ENCODE data around the gene PRG2.

DNA sequence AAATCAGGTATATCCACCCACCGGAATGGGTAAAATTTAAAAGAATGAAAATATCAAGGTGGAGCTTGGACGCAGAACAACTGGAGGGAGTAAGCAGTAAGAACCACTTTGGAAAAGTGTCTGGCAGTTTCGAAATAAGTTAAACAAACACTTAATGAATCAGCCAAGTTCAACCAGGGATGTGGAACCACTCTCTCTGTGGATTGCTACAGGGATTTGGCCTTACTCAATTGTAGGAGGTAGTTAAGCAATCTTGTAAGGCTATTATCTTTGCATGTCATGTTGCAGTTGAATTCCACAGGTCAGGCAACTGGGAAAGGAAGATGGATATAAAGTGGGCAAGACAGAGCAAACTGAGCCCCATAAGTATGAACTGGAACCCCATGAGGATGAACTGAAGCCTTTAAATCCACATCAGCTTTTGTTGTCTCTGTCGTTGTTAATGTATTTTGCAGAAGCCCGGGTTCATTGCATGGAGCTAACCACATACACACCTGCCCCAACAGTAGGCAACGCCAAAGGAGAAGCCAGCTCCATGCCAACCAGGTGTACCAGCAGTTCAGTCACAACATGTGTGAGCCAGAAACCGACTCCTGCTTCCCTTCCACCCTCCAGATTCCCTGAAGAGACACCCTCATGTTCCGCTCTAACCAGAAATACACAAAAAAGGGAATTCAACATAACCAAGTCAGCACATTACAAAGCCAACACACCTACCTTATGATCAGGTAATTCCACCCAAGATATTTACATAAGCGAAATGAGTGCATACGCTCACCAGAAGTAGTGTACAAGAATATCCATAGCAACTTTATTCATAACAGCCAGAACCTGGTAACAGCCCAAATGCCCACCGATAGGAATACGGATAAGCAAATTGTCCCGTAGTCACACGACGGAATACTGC is 44.4 kb upstream of the PRG2 start:
- TF ChIP-seq, protein P1, sequence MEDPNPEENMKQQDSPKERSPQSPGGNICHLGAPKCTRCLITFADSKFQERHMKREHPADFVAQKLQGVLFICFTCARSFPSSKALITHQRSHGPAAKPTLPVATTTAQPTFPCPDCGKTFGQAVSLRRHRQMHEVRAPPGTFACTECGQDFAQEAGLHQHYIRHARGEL (CRISPR knock-in tag; IDR thresholded peaks at IDR 0.05) = no peak
- TF ChIP-seq CBFB (CRISPR knock-in tag; IDR thresholded peaks at IDR 0.05) = no peak
- TF ChIP-seq, protein P2, sequence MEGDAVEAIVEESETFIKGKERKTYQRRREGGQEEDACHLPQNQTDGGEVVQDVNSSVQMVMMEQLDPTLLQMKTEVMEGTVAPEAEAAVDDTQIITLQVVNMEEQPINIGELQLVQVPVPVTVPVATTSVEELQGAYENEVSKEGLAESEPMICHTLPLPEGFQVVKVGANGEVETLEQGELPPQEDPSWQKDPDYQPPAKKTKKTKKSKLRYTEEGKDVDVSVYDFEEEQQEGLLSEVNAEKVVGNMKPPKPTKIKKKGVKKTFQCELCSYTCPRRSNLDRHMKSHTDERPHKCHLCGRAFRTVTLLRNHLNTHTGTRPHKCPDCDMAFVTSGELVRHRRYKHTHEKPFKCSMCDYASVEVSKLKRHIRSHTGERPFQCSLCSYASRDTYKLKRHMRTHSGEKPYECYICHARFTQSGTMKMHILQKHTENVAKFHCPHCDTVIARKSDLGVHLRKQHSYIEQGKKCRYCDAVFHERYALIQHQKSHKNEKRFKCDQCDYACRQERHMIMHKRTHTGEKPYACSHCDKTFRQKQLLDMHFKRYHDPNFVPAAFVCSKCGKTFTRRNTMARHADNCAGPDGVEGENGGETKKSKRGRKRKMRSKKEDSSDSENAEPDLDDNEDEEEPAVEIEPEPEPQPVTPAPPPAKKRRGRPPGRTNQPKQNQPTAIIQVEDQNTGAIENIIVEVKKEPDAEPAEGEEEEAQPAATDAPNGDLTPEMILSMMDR (CRISPR knock-in tag; IDR thresholded peaks at IDR 0.05) = no peak
